Erythroblast (primary cell): ENCODE measurements around the gene CYP11A1.

Source experiments
- GATA1 ChIP-seq: IDR thresholded peaks from 2 replicates; pipeline ENCODE4 v1.6.1; 2011; ENCODE audit warnings: low read depth, mild to moderate bottlenecking, control low read depth, low read length, moderate library complexity
- POLR2A ChIP-seq: IDR thresholded peaks from 2 replicates; pipeline ENCODE4 v1.6.1; 2011; ENCODE audit warnings: mild to moderate bottlenecking, low read length

GRCh38 chr15:74305687-74306086 is 61.8 kb downstream of the CYP11A1 start:
- TF ChIP-seq POLR2A: no peak
- no peak for TF ChIP-seq GATA1
